GM12878 (cell line): ENCODE results near the gene SENP8. TPM values are rescaled to one million over a fixed set of nuclear protein-coding genes. Genes with fewer than 3 reads are reported as not detected.
"Not testable (repeated sequence)": the region's sequence is repeated elsewhere in the genome, so short reads cannot be mapped to it uniquely, and the experiment has no call there.

Experiments used
- ATAC-seq: fragments of 200-7000 bp; cut with Tn5 transposase; 3 replicates; pipeline ENCODE4 v1.9.1; 2020; ENCODE audit warnings: mild to moderate bottlenecking, moderate library complexity
- BruUV-seq: library from RNA; stranded (reverse); fragments of 400-500 nt; replicated peaks from 2 replicates; lab custom pipeline; 2021; lab: Mats Ljungman, UMichigan
- CTCF ChIA-PET: fragments of 300-600 bp; sonication (Branson Sonifier 250); formaldehyde crosslinking; extraction: SDS; loops from one replicate; lab custom pipeline; 2021; ENCODE audit warnings: inconsistent platforms; lab: Yijun Ruan, JAX
- POLR2A ChIA-PET: fragments of 350-600 bp; formaldehyde crosslinking; extraction: SDS; loops from one replicate; lab custom pipeline; 2021; ENCODE audit warnings: inconsistent platforms; lab: Charles Lee
- RAD21 ChIA-PET: fragments of 300-600 bp; sonication (Branson Sonifier 250); formaldehyde crosslinking; loops from one replicate; lab custom pipeline; 2023; ENCODE audit warnings: antibody characterized with exemption; ENCODE audit not compliant: unreplicated experiment; lab: Charles Lee
- SMC1A ChIA-PET: fragments of 300-600 bp; sonication (Branson Sonifier 250); formaldehyde crosslinking; loops from one replicate; lab custom pipeline; 2023; ENCODE audit not compliant: unreplicated experiment, uncharacterized antibody; lab: Charles Lee
- DNase-seq: peaks from one replicate; pipeline ENCODE4 v3.0.0-alpha.2; 2011; ENCODE audit warnings: low read depth, low spot score
- FAIRE-seq: peaks from 3 replicates; lab custom pipeline; 2011; peaks lifted over from hg19 to GRCh38; lab: Jason Lieb, UNC
- H2AFZ ChIP-seq: 2 replicates; pipeline ENCODE4 v1.6.0; 2011; ENCODE audit warnings: low read depth, low read length, control low read depth; ENCODE audit not compliant: control insufficient read depth
- H3K27ac ChIP-seq: 2 replicates; pipeline ENCODE4 v1.5.1; 2011; ENCODE audit warnings: control low read depth; ENCODE audit not compliant: control insufficient read depth, insufficient read depth
- H3K27me3 ChIP-seq, 2 experiments: replicated peaks in 1 of 2; 2 replicates each; pipeline versions ENCODE4 v1.6.0 to v1.6.1; 2011; ENCODE audit warnings: low read length in 1 of 2; ENCODE audit not compliant: control insufficient read depth in 2 of 2, insufficient read depth in 2 of 2
- H3K36me3 ChIP-seq, 2 experiments: 2 replicates each; pipeline ENCODE4 v1.5.1; 2011; ENCODE audit warnings: low read length in 1 of 2; ENCODE audit not compliant: control insufficient read depth in 2 of 2, insufficient read depth in 2 of 2
- H3K4me1 ChIP-seq: 2 replicates; pipeline ENCODE4 v1.6.1; 2011; ENCODE audit warnings: mild to moderate bottlenecking, low read length, moderate library complexity, mixed read lengths; ENCODE audit not compliant: control insufficient read depth, insufficient read depth
- H3K4me2 ChIP-seq: 2 replicates; pipeline ENCODE4 v1.6.0; 2011; ENCODE audit warnings: control low read depth; ENCODE audit not compliant: control insufficient read depth, insufficient read depth
- H3K4me3 ChIP-seq: fragments of 200-600 bp; sonication (generic); 2 replicates; pipeline ENCODE4 v1.5.1; 2016
- H3K79me2 ChIP-seq: 2 replicates; pipeline ENCODE4 v1.6.0; 2011; ENCODE audit warnings: low read length; ENCODE audit not compliant: control insufficient read depth, insufficient read depth
- H3K9ac ChIP-seq: 2 replicates; pipeline ENCODE4 v1.8.0; 2011; ENCODE audit warnings: low read length, control low read depth, mixed read lengths; ENCODE audit not compliant: control insufficient read depth, insufficient read depth
- H3K9me3 ChIP-seq: replicated peaks from 3 replicates; pipeline ENCODE4 v1.5.1; 2011; ENCODE audit warnings: mild to moderate bottlenecking, low read length; ENCODE audit not compliant: control insufficient read depth, insufficient read depth
- H4K20me1 ChIP-seq: 2 replicates; pipeline ENCODE4 v1.6.0; 2011; ENCODE audit not compliant: control insufficient read depth, insufficient read depth
- BACH1 ChIP-seq: fragments of 450-650 bp; IDR thresholded peaks from 2 replicates; pipeline ENCODE4 v1.6.1; 2017; ENCODE audit warnings: mild to moderate bottlenecking, borderline replicate concordance
- EGR1 ChIP-seq, 2 experiments: IDR thresholded peaks; 1 replicate in 1 of 2; 2 replicates in 1 of 2; pipeline ENCODE4 v1.6.1; 2011 to 2012; ENCODE audit warnings: low read depth in 2 of 2, low read length in 2 of 2, borderline replicate concordance in 1 of 2, mild to moderate bottlenecking in 1 of 2, moderate library complexity in 1 of 2
- GABPA ChIP-seq: IDR thresholded peaks from 2 replicates; pipeline ENCODE4 v1.6.1; 2014; ENCODE audit warnings: antibody characterized with exemption, low read depth, mild to moderate bottlenecking, inconsistent platforms
- MEF2A ChIP-seq: IDR thresholded peaks from 2 replicates; pipeline ENCODE4 v1.6.1; 2011; ENCODE audit warnings: low read depth, mild to moderate bottlenecking, low read length, moderate library complexity; ENCODE audit not compliant: insufficient read depth
- MTA2 ChIP-seq: fragments of 450-650 bp; IDR thresholded peaks from 2 replicates; pipeline ENCODE4 v1.6.1; 2016; ENCODE audit warnings: low read depth, mild to moderate bottlenecking, moderate library complexity
- NFIC ChIP-seq: IDR thresholded peaks from 2 replicates; pipeline ENCODE4 v1.6.1; 2012; ENCODE audit warnings: low read depth, mild to moderate bottlenecking, inconsistent platforms, low read length, moderate library complexity
- SMARCA5 ChIP-seq: fragments of 450-650 bp; IDR thresholded peaks from 2 replicates; pipeline ENCODE4 v1.6.1; 2017; ENCODE audit warnings: mild to moderate bottlenecking
- ZBED1 ChIP-seq: IDR thresholded peaks from 2 replicates; pipeline ENCODE4 v1.6.1; 2016; ENCODE audit warnings: borderline replicate concordance
- ZSCAN29 ChIP-seq: fragments of 450-650 bp; IDR thresholded peaks from 2 replicates; pipeline ENCODE4 v1.6.1; 2017; ENCODE audit warnings: mild to moderate bottlenecking, moderate library complexity
- ZZZ3 ChIP-seq: IDR thresholded peaks from 2 replicates; pipeline ENCODE4 v1.6.1; 2011; ENCODE audit warnings: low read depth; ENCODE audit not compliant: control insufficient read depth, insufficient read length
- WGBS: methylation state at CpG from one replicate; pipeline ENCODE4 v1.1.6; 2016; ENCODE audit warnings: low lambda C conversion rate; ENCODE audit not compliant: insufficient replicate concordance, insufficient coverage; ENCODE audit errors: missing lambda C conversion rate; 5-methylcytosine and 5-hydroxymethylcytosine counted together
- in situ Hi-C: fragments of 300-500 bp; cut with MboI; formaldehyde crosslinking; loops from 9 replicates; pipeline ENCODE4 v1.14.3; 2018; ENCODE audit warnings: mixed read lengths
- intact Hi-C: fragments of 100-400 bp; cut with micrococcal nuclease; formaldehyde crosslinking; loops from one replicate; pipeline ENCODE4 v1.14.2; 2022; ENCODE audit not compliant: unreplicated experiment
- polyA plus RNA-seq, 11 experiments: library from polyadenylated mRNA; depleted of rRNA in 4 of 11; unstranded in 6 of 11; stranded (reverse) in 5 of 11; fragments of >200 nt; fragmentation: Nextera tagmentation in 4 of 11; fragmentation: Illumina TruSeq in 1 of 11; extraction: Ambion mirVana in 4 of 11; extraction: Trizol in 1 of 11; gene quantifications; 1 replicate in 1 of 11; 2 replicates in 10 of 11; pipeline versions ENCODE4 v1.2.1 to v1.2.3, GENCODE V29; 2011 to 2016; ENCODE audit warnings: inconsistent platforms in 2 of 11, missing spikeins in 2 of 11, low read depth in 1 of 11
- total RNA-seq, 4 experiments: library from RNA; depleted of rRNA in 3 of 4; stranded (reverse); fragments of >200 nt in 3 of 4; fragmentation: Illumina TruSeq in 1 of 4; extraction: Trizol in 1 of 4; gene quantifications; 2 replicates each; pipeline versions ENCODE4 v1.2.1 to v1.2.3, GENCODE V29; 2013 to 2021
- TF ChIP-seq, protein P1 (sequence below): IDR thresholded peaks from 2 replicates; pipeline ENCODE4 v1.6.1; 2012; ENCODE audit warnings: improper control_type of control experiment, low read depth, low read length; ENCODE audit not compliant: insufficient replicate concordance

The SENP8 gene
- total and polyA plus RNA-seq, 10 of the 15 experiments (the other 5 are each of a cell fraction or from before 2014, with no cell fraction given): 0.87 to 5.6 (median 2.2) TPM

DNA sequence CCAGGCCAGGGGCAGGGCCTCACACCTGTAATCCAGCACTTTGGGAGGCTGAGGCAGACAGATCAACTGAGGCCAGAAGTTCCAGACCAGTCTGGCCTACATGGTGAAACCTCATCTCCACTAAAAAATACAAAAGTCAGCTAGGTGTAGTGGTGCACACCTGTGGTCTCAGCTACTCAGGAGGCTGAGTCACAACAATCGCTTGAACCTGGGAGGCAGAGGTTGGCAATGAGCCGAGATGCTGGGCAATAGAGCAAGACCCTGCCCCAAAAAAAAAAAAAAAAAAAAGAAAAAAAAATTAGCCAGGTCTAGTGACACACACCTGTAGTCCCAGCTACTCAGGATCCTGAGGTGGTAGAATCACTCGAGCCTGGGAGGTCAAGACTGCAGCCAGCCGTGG, 19.0 kb upstream of the SENP8 start:
- Histone ChIP-seq H3K79me2 (no peaks in the 10 kb centered on the region), H4K20me1 (no peaks in the 10 kb centered on the region), H3K9me3 (no peaks in the 10 kb centered on the region), H3K27me3 (no peaks in the 10 kb centered on the region), H3K9ac (no peak overlapping the region), H2AFZ (no peak overlapping the region), H3K36me3 (no peaks in the 10 kb centered on the region), H3K4me3 (no peak overlapping the region), H3K4me1 (no peaks in the 10 kb centered on the region), H3K27ac (no peak overlapping the region), H3K4me2 (no peak overlapping the region)
- intact Hi-C loops (no loop called here), in situ Hi-C loops (no loop called here)
- ATAC-seq (no peak), FAIRE-seq (no peak), DNase-seq (no peak)
- CTCF ChIA-PET: no interaction called here
- POLR2A ChIA-PET: interaction anchor here (0.7 kb wide), 2 partner anchors 29 to 69 kb away, joined by 6 to 9 read pairs; no protein-coding TSS in a partner anchor
- no peak for TF ChIP-seq ZZZ3
- TF ChIP-seq ZBED1: no peak
- TF ChIP-seq EGR1 (IDR thresholded peaks at IDR 0.05; ENCODE audit: borderline replicate concordance in 1 of 2, low read depth in 2 of 2, low read length in 2 of 2): no peak
- TF ChIP-seq BACH1: no peak
- no peak for TF ChIP-seq ZSCAN29
- TF ChIP-seq SMARCA5: no peak
- TF ChIP-seq MEF2A: no peak
- no peak for TF ChIP-seq MTA2
- TF ChIP-seq NFIC: no peak
- TF ChIP-seq, protein P1, sequence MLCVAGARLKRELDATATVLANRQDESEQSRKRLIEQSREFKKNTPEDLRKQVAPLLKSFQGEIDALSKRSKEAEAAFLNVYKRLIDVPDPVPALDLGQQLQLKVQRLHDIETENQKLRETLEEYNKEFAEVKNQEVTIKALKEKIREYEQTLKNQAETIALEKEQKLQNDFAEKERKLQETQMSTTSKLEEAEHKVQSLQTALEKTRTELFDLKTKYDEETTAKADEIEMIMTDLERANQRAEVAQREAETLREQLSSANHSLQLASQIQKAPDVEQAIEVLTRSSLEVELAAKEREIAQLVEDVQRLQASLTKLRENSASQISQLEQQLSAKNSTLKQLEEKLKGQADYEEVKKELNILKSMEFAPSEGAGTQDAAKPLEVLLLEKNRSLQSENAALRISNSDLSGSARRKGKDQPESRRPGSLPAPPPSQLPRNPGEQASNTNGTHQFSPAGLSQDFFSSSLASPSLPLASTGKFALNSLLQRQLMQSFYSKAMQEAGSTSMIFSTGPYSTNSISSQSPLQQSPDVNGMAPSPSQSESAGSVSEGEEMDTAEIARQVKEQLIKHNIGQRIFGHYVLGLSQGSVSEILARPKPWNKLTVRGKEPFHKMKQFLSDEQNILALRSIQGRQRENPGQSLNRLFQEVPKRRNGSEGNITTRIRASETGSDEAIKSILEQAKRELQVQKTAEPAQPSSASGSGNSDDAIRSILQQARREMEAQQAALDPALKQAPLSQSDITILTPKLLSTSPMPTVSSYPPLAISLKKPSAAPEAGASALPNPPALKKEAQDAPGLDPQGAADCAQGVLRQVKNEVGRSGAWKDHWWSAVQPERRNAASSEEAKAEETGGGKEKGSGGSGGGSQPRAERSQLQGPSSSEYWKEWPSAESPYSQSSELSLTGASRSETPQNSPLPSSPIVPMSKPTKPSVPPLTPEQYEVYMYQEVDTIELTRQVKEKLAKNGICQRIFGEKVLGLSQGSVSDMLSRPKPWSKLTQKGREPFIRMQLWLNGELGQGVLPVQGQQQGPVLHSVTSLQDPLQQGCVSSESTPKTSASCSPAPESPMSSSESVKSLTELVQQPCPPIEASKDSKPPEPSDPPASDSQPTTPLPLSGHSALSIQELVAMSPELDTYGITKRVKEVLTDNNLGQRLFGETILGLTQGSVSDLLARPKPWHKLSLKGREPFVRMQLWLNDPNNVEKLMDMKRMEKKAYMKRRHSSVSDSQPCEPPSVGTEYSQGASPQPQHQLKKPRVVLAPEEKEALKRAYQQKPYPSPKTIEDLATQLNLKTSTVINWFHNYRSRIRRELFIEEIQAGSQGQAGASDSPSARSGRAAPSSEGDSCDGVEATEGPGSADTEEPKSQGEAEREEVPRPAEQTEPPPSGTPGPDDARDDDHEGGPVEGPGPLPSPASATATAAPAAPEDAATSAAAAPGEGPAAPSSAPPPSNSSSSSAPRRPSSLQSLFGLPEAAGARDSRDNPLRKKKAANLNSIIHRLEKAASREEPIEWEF: no peak
- TF ChIP-seq GABPA: no peak
- SMC1A ChIA-PET: no interaction called here
- RAD21 ChIA-PET: no interaction called here
- no TSS peak for BruUV-seq
- WGBS: 71% methylated on average over 4 of the region's 4 CpGs

- RAD21 ChIA-PET, H3K36me3 ChIP-seq, FAIRE-seq, H3K27me3 ChIP-seq, intact Hi-C loops, DNase-seq, H3K9me3 ChIP-seq, SMC1A ChIA-PET, H2AFZ ChIP-seq, H3K9ac ChIP-seq, in situ Hi-C loops, H3K79me2 ChIP-seq, ATAC-seq, H3K27ac ChIP-seq, POLR2A ChIA-PET, H3K4me2 ChIP-seq, H3K4me3 ChIP-seq, H3K4me1 ChIP-seq, CTCF ChIA-PET, BruUV-seq, H4K20me1 ChIP-seq: not testable (repeated sequence)
- 100% methylated on average over 6 of the region's 33 CpGs for WGBS
These were observed 17.7 kb upstream of the SENP8 start for GRCh38 chr15:72100551-72100950.
